Activated naive CD8-positive, alpha-beta T cell (primary cell): ENCODE measurements around the gene PSAP.
"Not testable (repeated sequence)": the region's sequence is repeated elsewhere in the genome, so short reads cannot be mapped to it uniquely, and the experiment has no call there.

Experiments used
- H3K27ac Mint-ChIP-seq: one replicate; pipeline ENCODE4 v1.8.0; 2021; ENCODE audit warnings: mixed read lengths
- H3K27me3 Mint-ChIP-seq: one replicate; pipeline ENCODE4 v1.8.0; 2021; ENCODE audit warnings: mixed read lengths
- H3K36me3 Mint-ChIP-seq: one replicate; pipeline ENCODE4 v1.8.0; 2021; ENCODE audit warnings: mixed read lengths
- H3K4me1 Mint-ChIP-seq: one replicate; pipeline ENCODE4 v1.8.0; 2021; ENCODE audit warnings: low read depth, mixed read lengths
- H3K4me3 Mint-ChIP-seq: one replicate; pipeline ENCODE4 v1.8.0; 2021; ENCODE audit warnings: mild to moderate bottlenecking, mixed read lengths
- H3K9me3 Mint-ChIP-seq: one replicate; pipeline ENCODE4 v1.8.0; 2021; ENCODE audit warnings: low read depth, mixed read lengths

PSAP gene

GRCh38 chr10:71850743-71851464 is at the start of gene PSAP:
PSAP (minus strand) TSS chr10:71851251; CDS start chr10:71851221, 30 bp downstream.
- Mint-ChIP-seq H3K9me3 (no peaks in the 10 kb centered on the region), H3K4me1 (peaks cover 48% of the 10 kb centered on the region), H3K4me3 (peak within 1 kb of the TSS; percentile 97), H3K27ac (peak within 1 kb of the TSS; percentile 83), H3K36me3 (no peaks in the 10 kb centered on the region), H3K27me3 (no peaks in the 10 kb centered on the region)

GRCh38 chr10:71900441-71901180 is 49.6 kb upstream of the PSAP start:
- Mint-ChIP-seq H3K27ac (no peak overlapping the region), H3K27me3 (no peaks in the 10 kb centered on the region), H3K4me3 (no peak overlapping the region), H3K4me1 (peaks cover 23% of the 10 kb centered on the region), H3K9me3 (no peaks in the 10 kb centered on the region), H3K36me3 (no peaks in the 10 kb centered on the region)

GRCh38 chr10:71899665-71900412 is 48.8 kb upstream of the PSAP start:
- H3K4me3 Mint-ChIP-seq: no peak overlapping the region
- no peaks in the 10 kb centered on the region for H3K27me3 Mint-ChIP-seq
- no peaks in the 10 kb centered on the region for H3K36me3 Mint-ChIP-seq
- no peaks in the 10 kb centered on the region for H3K9me3 Mint-ChIP-seq
- H3K27ac Mint-ChIP-seq: no peak overlapping the region
- H3K4me1 Mint-ChIP-seq: peaks cover 23% of the 10 kb centered on the region

GRCh38 chr10:71898346-71898745 is 47.3 kb upstream of the PSAP start:
- H3K4me1 Mint-ChIP-seq: peaks cover 23% of the 10 kb centered on the region
- H3K9me3 Mint-ChIP-seq, H3K4me3 Mint-ChIP-seq, H3K36me3 Mint-ChIP-seq, H3K27ac Mint-ChIP-seq, H3K27me3 Mint-ChIP-seq: not testable (repeated sequence)

- Mint-ChIP-seq H3K9me3 (no peaks in the 10 kb centered on the region), H3K27me3 (no peaks in the 10 kb centered on the region), H3K4me3 (no peak overlapping the region), H3K27ac (no peak overlapping the region), H3K36me3 (no peaks in the 10 kb centered on the region), H3K4me1 (peaks cover 28% of the 10 kb centered on the region)
Observed at GRCh38 chr10:71893920-71894319, 42.9 kb upstream of the PSAP start.

GRCh38 chr10:71893258-71893815 is 42.3 kb upstream of the PSAP start:
- Mint-ChIP-seq H3K27ac (no peak overlapping the region), H3K4me3 (no peak overlapping the region), H3K4me1 (peaks cover 30% of the 10 kb centered on the region), H3K9me3 (no peaks in the 10 kb centered on the region), H3K27me3 (no peaks in the 10 kb centered on the region), H3K36me3 (no peaks in the 10 kb centered on the region)

- Mint-ChIP-seq H3K4me3 (no peak overlapping the region), H3K4me1 (peaks cover 12% of the 10 kb centered on the region), H3K36me3 (no peaks in the 10 kb centered on the region), H3K27me3 (no peaks in the 10 kb centered on the region), H3K9me3 (no peaks in the 10 kb centered on the region), H3K27ac (no peak overlapping the region)
Observed at GRCh38 chr10:71891437-71891836, 40.4 kb upstream of the PSAP start.

- Mint-ChIP-seq H3K9me3 (no peaks in the 10 kb centered on the region), H3K27me3 (no peaks in the 10 kb centered on the region), H3K4me1 (peaks cover 11% of the 10 kb centered on the region), H3K36me3 (no peaks in the 10 kb centered on the region), H3K4me3 (peak overlapping the region; percentile 87), H3K27ac (peak overlapping the region; percentile 75)
Observed at GRCh38 chr10:71889388-71889987, 38.4 kb upstream of the PSAP start.

GRCh38 chr10:71888623-71889387 is 37.8 kb upstream of the PSAP start:
- no peaks in the 10 kb centered on the region for H3K36me3 Mint-ChIP-seq
- H3K4me3 Mint-ChIP-seq: peak overlapping the region; percentile 87
- H3K27ac Mint-ChIP-seq: peak overlapping the region; percentile 83
- no peaks in the 10 kb centered on the region for H3K27me3 Mint-ChIP-seq
- H3K9me3 Mint-ChIP-seq: no peaks in the 10 kb centered on the region
- peaks cover 11% of the 10 kb centered on the region for H3K4me1 Mint-ChIP-seq

GRCh38 chr10:71888248-71888622 is 37.2 kb upstream of the PSAP start:
- Mint-ChIP-seq H3K4me3 (peak overlapping the region; percentile 87), H3K4me1 (peaks cover 15% of the 10 kb centered on the region), H3K27me3 (no peaks in the 10 kb centered on the region), H3K9me3 (no peaks in the 10 kb centered on the region), H3K27ac (no peak overlapping the region), H3K36me3 (no peaks in the 10 kb centered on the region)

GRCh38 chr10:71887743-71888142 is 36.7 kb upstream of the PSAP start:
- H3K36me3 Mint-ChIP-seq: no peaks in the 10 kb centered on the region

GRCh38 chr10:71882813-71883659 is 32.0 kb upstream of the PSAP start:
- no peaks in the 10 kb centered on the region for H3K27me3 Mint-ChIP-seq
- no peaks in the 10 kb centered on the region for H3K36me3 Mint-ChIP-seq
- no peak overlapping the region for H3K27ac Mint-ChIP-seq
- H3K4me1 Mint-ChIP-seq: peaks cover 14% of the 10 kb centered on the region
- H3K4me3 Mint-ChIP-seq: no peak overlapping the region
- no peaks in the 10 kb centered on the region for H3K9me3 Mint-ChIP-seq

More at GRCh38 chr10:71887743-71888142, 36.7 kb upstream of the PSAP start:
- Mint-ChIP-seq H3K27ac (no peak overlapping the region), H3K9me3 (no peaks in the 10 kb centered on the region), H3K27me3 (no peaks in the 10 kb centered on the region), H3K4me1 (peaks cover 18% of the 10 kb centered on the region), H3K4me3 (no peak overlapping the region)

GRCh38 chr10:71881647-71882355 is 30.8 kb upstream of the PSAP start:
- Mint-ChIP-seq H3K4me3 (no peak overlapping the region), H3K27ac (no peak overlapping the region), H3K27me3 (no peaks in the 10 kb centered on the region), H3K9me3 (no peaks in the 10 kb centered on the region), H3K36me3 (no peaks in the 10 kb centered on the region), H3K4me1 (peaks cover 21% of the 10 kb centered on the region)
